Measurements from ENCODE around the gene COL25A1. TPM values are rescaled to one million over a fixed set of nuclear protein-coding genes. Genes with fewer than 3 reads are reported as not detected.

Gene COL25A1
- total RNA-seq, 1 experiment from 2014 or later, result not detected

GRCh38 chr4:109020861-109021260 lies 281.6 kb downstream of the COL25A1 start:
- no peak overlapping the region for H3K27ac ChIP-seq (ENCODE audit: low read length)
- no peak for DNase-seq (ENCODE audit: low read depth, low spot score)
- H3K4me3 ChIP-seq (ENCODE audit: low read depth in 2 of 2, low read length in 2 of 2), result no peak overlapping the region
- in situ Hi-C loops (cut with HindIII; ENCODE audit: low pct_unique_long_range_greater_than_20kb, low sequenced_read_pairs) (no loop called here), intact Hi-C loops (cut with micrococcal nuclease; ENCODE audit: unreplicated experiment) (no loop called here)
- H3K9me3 ChIP-seq (ENCODE audit: control insufficient read depth, insufficient read depth, low read depth, low read length), result no peaks in the 10 kb centered on the region
- no peak for TF ChIP-seq TCF7L2 (IDR thresholded peaks at IDR 0.05; ENCODE audit: low read depth, low read length)
- no peak for TF ChIP-seq REST (IDR thresholded peaks at IDR 0.05; ENCODE audit: insufficient read depth in 1 of 2, low read depth in 2 of 2, low read length in 1 of 2)
- no peak for TF ChIP-seq SIN3A (IDR thresholded peaks at IDR 0.05; ENCODE audit: borderline replicate concordance, insufficient read depth, low read depth, low read length)
- no peak for TF ChIP-seq POLR2AphosphoS5 (IDR thresholded peaks at IDR 0.05; ENCODE audit: low read depth, low read length)
- no peak for TF ChIP-seq CTCF (IDR thresholded peaks at IDR 0.05)
- no peaks in the 10 kb centered on the region for H3K27me3 ChIP-seq (ENCODE audit: control insufficient read depth, insufficient read depth, low read length)
- H3K4me1 ChIP-seq (ENCODE audit: control insufficient read depth, insufficient read depth, low read length), result no peaks in the 10 kb centered on the region
- no TSS peak for BruUV-seq (replicated peaks)
- ChIA-PET CTCF (no interaction called here), POLR2A (no interaction called here)
- ATAC-seq, result no peak
- no peaks in the 10 kb centered on the region for H3K36me3 ChIP-seq (ENCODE audit: control insufficient read depth, insufficient read depth, low read length)

DNA sequence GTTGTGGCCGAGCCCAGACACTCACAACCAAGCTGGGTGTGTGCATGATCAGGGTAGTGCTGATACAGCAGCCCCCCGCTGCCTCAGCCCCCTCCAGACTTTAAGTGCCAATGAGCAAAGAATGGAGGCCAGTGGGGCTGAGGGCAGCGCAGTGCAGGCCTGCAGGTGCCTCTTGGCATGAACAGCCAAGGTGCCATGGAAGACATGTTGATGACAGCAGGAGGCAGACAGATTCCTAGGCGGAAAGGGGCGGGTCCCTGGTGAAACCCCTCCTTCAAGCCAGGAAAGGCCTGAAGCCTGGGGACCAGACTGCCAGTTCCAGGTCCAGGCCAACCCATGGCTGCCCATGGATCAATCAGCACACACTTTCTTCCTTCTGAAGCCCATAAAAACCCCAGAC lies 286.3 kb downstream of the COL25A1 start:
- POLR2A ChIA-PET, result no interaction called here
- Histone ChIP-seq H3K4me1 (ENCODE audit: control insufficient read depth, insufficient read depth, low read length) (no peaks in the 10 kb centered on the region), H3K27ac (ENCODE audit: low read length) (no peak overlapping the region), H3K9me3 (ENCODE audit: control insufficient read depth, insufficient read depth, low read depth, low read length) (no peaks in the 10 kb centered on the region), H3K4me3 (ENCODE audit: low read depth in 2 of 2, low read length in 2 of 2) (no peak overlapping the region), H3K27me3 (ENCODE audit: control insufficient read depth, insufficient read depth, low read length) (no peaks in the 10 kb centered on the region), H3K36me3 (ENCODE audit: control insufficient read depth, insufficient read depth, low read length) (no peaks in the 10 kb centered on the region)
- intact Hi-C loops (cut with micrococcal nuclease; ENCODE audit: unreplicated experiment), result no loop called here
- CTCF ChIA-PET, result no interaction called here
- DNase-seq (ENCODE audit: low read depth, low spot score) (no peak), ATAC-seq (no peak)
- BruUV-seq (replicated peaks), result no TSS peak
- no peak for TF ChIP-seq POLR2AphosphoS5 (IDR thresholded peaks at IDR 0.05; ENCODE audit: low read depth, low read length)
- TF ChIP-seq TCF7L2 (IDR thresholded peaks at IDR 0.05; ENCODE audit: low read depth, low read length), result no peak
- TF ChIP-seq SIN3A (IDR thresholded peaks at IDR 0.05; ENCODE audit: borderline replicate concordance, insufficient read depth, low read depth, low read length), result no peak
- no peak for TF ChIP-seq REST (IDR thresholded peaks at IDR 0.05; ENCODE audit: insufficient read depth in 1 of 2, low read depth in 2 of 2, low read length in 1 of 2)
- no peak for TF ChIP-seq CTCF (IDR thresholded peaks at IDR 0.05)
- in situ Hi-C loops (cut with HindIII; ENCODE audit: low pct_unique_long_range_greater_than_20kb, low sequenced_read_pairs), result no loop called here

Data from Panc1 (cell line).